Heart right ventricle (tissue), 16 donors: ENCODE results near the gene TNFRSF18. TPM values are rescaled to one million over a fixed set of nuclear protein-coding genes. Genes with fewer than 3 reads are reported as not detected.
A peak's percentile ranks its signal among the peaks of the same experiment; 100 is the strongest.

Source experiments
- ATAC-seq, 8 donors: fragments of 200-7000 bp; cut with Tn5 transposase; one replicate each; pipeline ENCODE4 v1.9.1; 2020; ENCODE audit warnings: mild to moderate bottlenecking in 8 of 8, moderate library complexity in 8 of 8, moderate number of reproducible peaks in 1 of 8
- DNase-seq, 2 donors: peaks; one replicate each; pipeline ENCODE4 v3.0.0-alpha.2; 2020
- H3K27ac ChIP-seq, 10 donors: fragments of 200-600 bp; sonication (generic) in 2 of 10; one replicate each; pipeline versions ENCODE4 v1.5.0 to v1.8.0; 2020 to 2022; ENCODE audit warnings: mild to moderate bottlenecking in 3 of 10
- H3K27me3 ChIP-seq, 7 donors: fragments of 200-600 bp; one replicate each; pipeline ENCODE4 v1.8.0; 2021 to 2022; ENCODE audit warnings: mild to moderate bottlenecking in 2 of 7
- H3K36me3 ChIP-seq, 9 donors: fragments of 200-600 bp; sonication (generic) in 1 of 9; one replicate each; pipeline versions ENCODE4 v1.5.0 to v1.8.0; 2020 to 2022; ENCODE audit warnings: mild to moderate bottlenecking in 2 of 9
- H3K4me1 ChIP-seq, 9 donors: fragments of 200-600 bp; sonication (generic) in 1 of 9; one replicate each; pipeline versions ENCODE4 v1.5.0 to v1.8.0; 2020 to 2022; ENCODE audit warnings: mild to moderate bottlenecking in 4 of 9
- H3K4me3 ChIP-seq, 10 donors: fragments of 200-600 bp; sonication (generic) in 2 of 10; one replicate each; pipeline versions ENCODE4 v1.5.0 to v1.8.0; 2020 to 2022; ENCODE audit warnings: mild to moderate bottlenecking in 7 of 10, moderate library complexity in 2 of 10
- H3K9me3 ChIP-seq, 11 donors: fragments of 200-600 bp in 10 of 11; sonication (generic) in 2 of 11; one replicate each; pipeline versions ENCODE4 v1.5.0 to v1.8.0; 2013 to 2022; ENCODE audit warnings: mild to moderate bottlenecking in 2 of 11, control low read depth in 1 of 11, moderate library complexity in 1 of 11
- WGBS, 2 donors: extraction: QIAGEN DNeasy Blood & Tissue Kit; methylation state at CpG; one replicate each; pipeline ENCODE4 v1.1.7; 2013; ENCODE audit warnings: inconsistent platforms in 1 of 2; 5-methylcytosine and 5-hydroxymethylcytosine counted together
- intact Hi-C, 10 donors: fragments of 100-400 bp; cut with DNase I; formaldehyde crosslinking; loops; one replicate each; pipeline versions ENCODE4 v1.11.1 to v1.14.2; 2022
- polyA plus RNA-seq, 2 donors: library from polyadenylated mRNA; stranded (reverse); fragments of 200-250 nt; gene quantifications; one replicate each; pipeline ENCODE4 v1.2.3, GENCODE V29; 2013
- total RNA-seq, 10 donors: library from RNA; stranded (reverse); fragmentation: NEBNext Ultra II Directional in 3 of 10; extraction: Animal tissue kit (Norgen Biotek cat#: 25700) in 3 of 10; gene quantifications; one replicate each; pipeline versions ENCODE4 v1.2.1 to v1.2.4, GENCODE V29; 2021 to 2023
- TF ChIP-seq, protein P1 (sequence below), 9 donors: fragments of 200-600 bp; sonication (generic) in 2 of 9; IDR thresholded peaks; one replicate each; pipeline versions ENCODE4 v1.5.0 to v1.8.0; 2021 to 2022; ENCODE audit warnings: antibody characterized with exemption in 9 of 9, mild to moderate bottlenecking in 5 of 9, moderate library complexity in 1 of 9
- donor health status: Arrhythmogenic right ventricular cardiomyopathy.
- donor health status: ischemic (EF 13 %, LVEDD 7.1; RV severe dilation, severe dysfunction).
- donor health status: healthy with polysubstance abuse.
- donor health status: DM: no; HTN: yes; CAD: no.
- donor health status: DM: no; HTN: no; CAD: no.
- donor health status: ischemic (EF 25% LVEDD 6.9; RV normal size, moderate dysfunction).
- donor health status: ischemic (EF 25% LVEDD 5.7; RV mildly dilated, moderate dysfunction).
- donor health status: healthy.
- donor health status: DM: yes; HTN: yes; CAD: no.
- donor health status: Ischemic cardiomyopathy.
- donor health status: ischemic (EF 35%, LVEDD 5.7; RV mildly dilated, moderate dysfunction).
- donor health status: nonischemic (EF 11% LVEDD 7.7; RV severe dilation, severe dysfunction).
- donor health status: DM: yes; HTN: yes; CAD: no.
- donor health status: PGD.
- donor health status: ischemic (EF 29% LVEDD 5.4; RV normal size, mild dysfunction).
- donor health status: nonischemic (EF 23%, LVEDD 6.1; RV moderate dilation, normal function).

Gene TNFRSF18
- total and polyA plus RNA-seq, 12 donors: 0.26 to 1.7 (median 0.38) TPM; not detected in 8

- H3K4me1 ChIP-seq: peaks cover 0 to 21% (median 7%) of the 10 kb centered on the region in 9 donors
- no peak overlapping the region for H3K27ac ChIP-seq
- H3K9me3 ChIP-seq: no peaks in the 10 kb centered on the region
- intact Hi-C loops: no loop called here
- no peak overlapping the region for H3K4me3 ChIP-seq
- 77 to 79% methylated on average over 51 of the region's 51 CpGs for WGBS, 2 donors
- H3K36me3 ChIP-seq: no peaks in the 10 kb centered on the region
- H3K27me3 ChIP-seq: peaks cover 0 to 58% (median 42%) of the 10 kb centered on the region in 7 donors
- DNase-seq: peak in 1 of 2 donors; percentile 11
- TF ChIP-seq, protein P1, sequence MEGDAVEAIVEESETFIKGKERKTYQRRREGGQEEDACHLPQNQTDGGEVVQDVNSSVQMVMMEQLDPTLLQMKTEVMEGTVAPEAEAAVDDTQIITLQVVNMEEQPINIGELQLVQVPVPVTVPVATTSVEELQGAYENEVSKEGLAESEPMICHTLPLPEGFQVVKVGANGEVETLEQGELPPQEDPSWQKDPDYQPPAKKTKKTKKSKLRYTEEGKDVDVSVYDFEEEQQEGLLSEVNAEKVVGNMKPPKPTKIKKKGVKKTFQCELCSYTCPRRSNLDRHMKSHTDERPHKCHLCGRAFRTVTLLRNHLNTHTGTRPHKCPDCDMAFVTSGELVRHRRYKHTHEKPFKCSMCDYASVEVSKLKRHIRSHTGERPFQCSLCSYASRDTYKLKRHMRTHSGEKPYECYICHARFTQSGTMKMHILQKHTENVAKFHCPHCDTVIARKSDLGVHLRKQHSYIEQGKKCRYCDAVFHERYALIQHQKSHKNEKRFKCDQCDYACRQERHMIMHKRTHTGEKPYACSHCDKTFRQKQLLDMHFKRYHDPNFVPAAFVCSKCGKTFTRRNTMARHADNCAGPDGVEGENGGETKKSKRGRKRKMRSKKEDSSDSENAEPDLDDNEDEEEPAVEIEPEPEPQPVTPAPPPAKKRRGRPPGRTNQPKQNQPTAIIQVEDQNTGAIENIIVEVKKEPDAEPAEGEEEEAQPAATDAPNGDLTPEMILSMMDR (IDR thresholded peaks at IDR 0.05): no peak
- ATAC-seq: no peak
Measured at GRCh38 chr1:1179983-1180861, 26.2 kb downstream of the TNFRSF18 start.

DNA sequence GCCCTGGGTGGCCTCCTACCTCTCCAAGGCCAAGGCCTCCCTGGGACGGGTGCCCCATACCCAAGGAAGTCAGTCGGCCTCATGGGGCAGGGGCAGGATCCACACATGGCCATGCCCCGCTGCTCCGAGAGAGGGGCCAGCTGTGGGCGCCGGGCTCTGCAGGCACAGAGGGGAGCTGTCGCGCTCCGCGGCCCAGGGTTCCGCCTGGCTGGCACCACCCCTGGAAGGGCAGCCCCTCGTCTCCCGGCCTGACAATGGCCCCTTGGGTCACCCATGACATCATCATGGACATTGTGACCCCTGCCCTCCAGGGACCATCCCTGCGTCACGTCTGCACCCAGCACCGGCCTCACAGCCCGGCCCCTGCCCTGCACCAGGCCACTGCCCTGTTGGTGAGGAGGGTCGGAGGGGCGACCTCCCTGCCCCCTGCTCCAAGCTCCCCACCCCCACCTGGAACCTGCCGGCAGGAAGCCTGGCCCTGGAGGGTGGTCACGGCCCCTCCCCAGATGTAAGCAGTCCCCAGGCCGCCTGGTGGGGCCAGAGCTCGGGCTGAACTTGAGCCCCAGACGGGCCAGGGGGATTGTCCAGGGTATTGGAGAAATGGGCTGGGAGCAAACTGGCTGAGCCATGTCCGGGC lies 26.9 kb downstream of the TNFRSF18 start:
- no peaks in the 10 kb centered on the region for H3K36me3 ChIP-seq
- peaks cover 0 to 65% (median 47%) of the 10 kb centered on the region in 7 donors for H3K27me3 ChIP-seq
- 78 to 81% methylated on average over 25 of the region's 25 CpGs for WGBS, 2 donors
- no peak overlapping the region for H3K27ac ChIP-seq
- no peak overlapping the region for H3K4me3 ChIP-seq
- DNase-seq (peak in 1 of 2 donors; percentile 9), ATAC-seq (no peak)
- H3K9me3 ChIP-seq: no peaks in the 10 kb centered on the region
- H3K4me1 ChIP-seq: peaks cover 0 to 21% (median 7%) of the 10 kb centered on the region in 9 donors
- TF ChIP-seq, protein P1 (IDR thresholded peaks at IDR 0.05): no peak
- intact Hi-C loops: no loop called here

DNA sequence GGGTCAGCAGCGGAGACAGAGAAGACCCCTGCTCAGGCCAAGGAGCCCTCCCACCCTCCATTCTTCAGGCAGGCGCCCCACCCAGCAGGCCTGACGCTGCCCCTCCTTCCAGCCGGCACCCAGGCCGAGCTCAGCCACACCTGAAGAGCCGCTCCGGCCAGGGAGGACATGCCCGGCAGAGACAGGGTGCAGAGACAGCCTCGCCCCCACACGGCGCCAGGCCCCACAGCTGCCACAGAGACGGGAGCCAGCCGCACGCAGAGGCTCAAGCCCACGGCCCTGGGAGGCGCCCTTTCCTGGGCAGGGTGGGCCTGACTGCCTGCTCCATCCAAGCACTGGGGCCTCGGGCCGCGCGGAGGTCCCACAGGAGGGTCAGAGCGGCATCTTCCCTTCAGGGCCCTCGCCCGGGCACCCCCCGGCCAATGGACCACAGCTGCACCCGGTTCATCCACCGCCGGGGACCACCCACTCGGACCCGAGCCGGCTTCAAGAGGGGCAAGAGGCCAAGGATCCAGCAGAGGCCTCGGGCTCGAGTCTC lies 27.5 kb downstream of the TNFRSF18 start:
- H3K9me3 ChIP-seq: no peaks in the 10 kb centered on the region
- no peak overlapping the region for H3K4me3 ChIP-seq
- intact Hi-C loops: no loop called here
- peaks cover 0 to 22% (median 9%) of the 10 kb centered on the region in 9 donors for H3K4me1 ChIP-seq
- TF ChIP-seq, protein P1 (IDR thresholded peaks at IDR 0.05): no peak
- H3K27me3 ChIP-seq: peaks cover 0 to 71% (median 53%) of the 10 kb centered on the region in 7 donors
- DNase-seq (peak in 1 of 2 donors; percentile 9), ATAC-seq (no peak)
- H3K27ac ChIP-seq: no peak overlapping the region
- no peaks in the 10 kb centered on the region for H3K36me3 ChIP-seq
- 88% methylated on average over 30 to 32 of the region's 32 CpGs for WGBS, 2 donors

DNA sequence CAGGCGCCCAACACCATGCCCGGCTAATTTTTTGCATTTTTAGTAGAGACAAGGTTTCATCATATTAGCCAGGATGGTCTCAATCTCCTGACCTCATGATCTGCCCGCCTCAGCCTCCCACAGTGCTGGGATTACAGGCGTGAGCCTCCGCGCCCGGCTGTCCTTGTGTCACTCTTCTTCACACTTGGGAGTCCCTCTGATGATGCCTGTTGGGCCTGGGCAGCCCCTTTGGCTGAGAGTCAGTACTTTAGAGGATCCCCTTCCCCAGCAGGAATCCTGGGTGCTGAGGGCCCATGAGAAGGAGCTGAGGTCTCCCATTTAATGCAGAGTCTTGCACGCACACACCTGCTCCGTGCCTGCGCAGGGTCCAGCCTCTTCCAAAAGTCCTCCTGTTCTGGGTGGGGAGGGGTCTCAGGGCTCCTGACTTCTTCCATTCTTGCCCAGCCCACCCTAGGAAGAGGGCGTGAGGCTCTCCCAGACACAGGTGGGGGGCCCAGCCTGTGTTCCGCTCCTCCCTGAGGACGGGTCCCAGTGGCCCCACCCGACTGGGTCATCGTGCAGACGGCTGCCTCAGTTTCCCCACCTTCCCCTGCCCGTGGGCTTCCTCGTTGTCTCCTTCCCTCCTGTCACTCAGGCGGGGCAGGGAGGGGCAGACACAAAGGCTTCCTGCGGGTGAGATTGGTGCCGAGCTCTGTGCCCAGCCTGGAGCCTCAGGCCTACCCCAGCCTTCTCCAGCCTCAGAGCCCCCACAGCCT lies 28.8 kb downstream of the TNFRSF18 start:
- no peak overlapping the region for H3K27ac ChIP-seq
- no peak overlapping the region for H3K4me3 ChIP-seq
- H3K36me3 ChIP-seq: no peaks in the 10 kb centered on the region
- ATAC-seq (no peak), DNase-seq (no peak)
- TF ChIP-seq, protein P1 (IDR thresholded peaks at IDR 0.05): no peak
- H3K9me3 ChIP-seq: no peaks in the 10 kb centered on the region
- H3K4me1 ChIP-seq: peaks cover 0 to 17% (median 4%) of the 10 kb centered on the region in 9 donors
- H3K27me3 ChIP-seq: peaks cover 10 to 84% (median 65%) of the 10 kb centered on the region in 7 donors
- intact Hi-C loops: no loop called here
- 78 to 84% methylated on average over 21 of the region's 21 CpGs for WGBS, 2 donors
